HepG2 (cell line): ENCODE results near the gene ACSL5. TPM values are rescaled to one million over a fixed set of nuclear protein-coding genes. Genes with fewer than 3 reads are reported as not detected.

ENCODE experiments used
- AGO2 ChIP-seq: fragments of 200-400 bp; formaldehyde crosslinking; optimal IDR thresholded peaks from 2 replicates; pipeline ENCODE3; 2017; ENCODE audit warnings: mild to moderate bottlenecking, low read depth, low read length, moderate library complexity
- CBX5 ChIP-seq: sonication (generic); formaldehyde crosslinking; IDR thresholded peaks from 2 replicates; pipeline ENCODE4 v1.4.0; 2020; ENCODE audit warnings: missing genetic modification reagents, borderline replicate concordance
- IRX3 ChIP-seq: sonication (generic); formaldehyde crosslinking; IDR thresholded peaks from 2 replicates; pipeline ENCODE4 v1.8.1; 2023; ENCODE audit warnings: mild to moderate bottlenecking, low read depth, missing genetic modification reagents, borderline replicate concordance
- ISX ChIP-seq: sonication (generic); formaldehyde crosslinking; conservative IDR thresholded peaks from 2 replicates; pipeline ENCODE4 v1.5.0; 2020; ENCODE audit warnings: missing genetic modification reagents
- MED1 ChIP-seq: sonication (generic); formaldehyde crosslinking; IDR thresholded peaks from 2 replicates; pipeline ENCODE4 v1.4.0; 2020; ENCODE audit warnings: missing genetic modification reagents
- NFE2L1 ChIP-seq: sonication (generic); formaldehyde crosslinking; IDR thresholded peaks from 2 replicates; pipeline ENCODE4 v1.4.0; 2020; ENCODE audit warnings: missing genetic modification reagents, mild to moderate bottlenecking, borderline replicate concordance
- SNAPC2 ChIP-seq: sonication (generic); formaldehyde crosslinking; IDR thresholded peaks from 2 replicates; pipeline ENCODE4 v1.8.1; 2022; ENCODE audit warnings: mild to moderate bottlenecking, missing genetic modification reagents
- SUZ12 ChIP-seq: fragments of 150-350 bp; IDR thresholded peaks from 2 replicates; pipeline ENCODE4 v1.6.1; 2014; ENCODE audit warnings: low read depth, low read length
- TCF7L2 ChIP-seq: IDR thresholded peaks from 2 replicates; pipeline ENCODE4 v1.6.1; 2011; ENCODE audit warnings: mild to moderate bottlenecking, low read depth, low read length, moderate library complexity
- ZNF274 ChIP-seq: sonication (generic); formaldehyde crosslinking; IDR thresholded peaks from 2 replicates; pipeline ENCODE4 v1.5.1; 2020; ENCODE audit warnings: mild to moderate bottlenecking, missing genetic modification reagents
- ZNF510 ChIP-seq: sonication (generic); formaldehyde crosslinking; IDR thresholded peaks from 2 replicates; pipeline ENCODE4 v1.4.0; 2020; ENCODE audit warnings: low read depth, mild to moderate bottlenecking, missing genetic modification reagents
- ZNF574 ChIP-seq: sonication (generic); formaldehyde crosslinking; IDR thresholded peaks from 2 replicates; pipeline ENCODE4 v1.4.0; 2020; ENCODE audit warnings: missing genetic modification reagents
- ZNF670 ChIP-seq: sonication (generic); formaldehyde crosslinking; IDR thresholded peaks from 2 replicates; pipeline ENCODE4 v1.8.0; 2022; ENCODE audit warnings: mild to moderate bottlenecking, missing genetic modification reagents, borderline replicate concordance
- ZNF747 ChIP-seq: sonication (generic); formaldehyde crosslinking; IDR thresholded peaks from 2 replicates; pipeline ENCODE4 v1.8.1; 2023; ENCODE audit warnings: missing genetic modification reagents, mild to moderate bottlenecking, borderline replicate concordance
- ZNF879 ChIP-seq: sonication (generic); formaldehyde crosslinking; IDR thresholded peaks from 2 replicates; pipeline ENCODE4 v1.8.1; 2023; ENCODE audit warnings: missing genetic modification reagents
- ZSCAN22 ChIP-seq: sonication (generic); formaldehyde crosslinking; IDR thresholded peaks from 2 replicates; pipeline ENCODE4 v1.4.0; 2020; ENCODE audit warnings: mild to moderate bottlenecking, missing genetic modification reagents
- ZSCAN25 ChIP-seq: sonication (generic); formaldehyde crosslinking; IDR thresholded peaks from 2 replicates; pipeline ENCODE4 v1.8.0; 2022; ENCODE audit warnings: mild to moderate bottlenecking, missing genetic modification reagents
- polyA plus RNA-seq, 8 experiments: library from polyadenylated mRNA; depleted of rRNA in 3 of 8; stranded (reverse) in 7 of 8; unstranded in 1 of 8; fragments of >200 nt; fragmentation: Illumina TruSeq in 4 of 8; extraction: Trizol in 4 of 8; gene quantifications; 2 replicates each; pipeline versions ENCODE4 v1.2.1 to v1.2.3, GENCODE V29; 2011 to 2016; ENCODE audit warnings: low read depth in 4 of 8, missing spikeins in 1 of 8, mixed read lengths in 1 of 8; ENCODE audit not compliant: insufficient read depth in 1 of 8
- total RNA-seq, 5 experiments: library from RNA; depleted of rRNA; stranded (reverse); fragments of >200 nt; fragmentation: Illumina TruSeq; extraction: Trizol; gene quantifications; 2 replicates each; pipeline ENCODE4 v1.2.3, GENCODE V29; 2016; ENCODE audit warnings: low read depth in 1 of 5
- TF ChIP-seq, protein P1 (sequence below), 2 experiments: fragments of 450-650 bp in 1 of 2; sonication (generic) in 1 of 2; formaldehyde crosslinking in 1 of 2; IDR thresholded peaks; 2 replicates each; pipeline versions ENCODE4 v1.6.1 to v1.8.0; 2016 to 2022; ENCODE audit warnings: antibody characterized with exemption in 1 of 2, mild to moderate bottlenecking in 1 of 2, missing genetic modification reagents in 1 of 2
- TF ChIP-seq, protein P2 (sequence below): IDR thresholded peaks from 2 replicates; pipeline ENCODE4 v1.6.1; 2016

ACSL5 gene
- total and polyA plus RNA-seq, 2 of the 13 experiments (the other 11 are each of a cell fraction or from before 2014, with no cell fraction given): 56.4 to 82.5 TPM

GRCh38 chr10:112365014-112365432 is 8.9 kb upstream of the ACSL5 start (continued):
- TF ChIP-seq, protein P1, sequence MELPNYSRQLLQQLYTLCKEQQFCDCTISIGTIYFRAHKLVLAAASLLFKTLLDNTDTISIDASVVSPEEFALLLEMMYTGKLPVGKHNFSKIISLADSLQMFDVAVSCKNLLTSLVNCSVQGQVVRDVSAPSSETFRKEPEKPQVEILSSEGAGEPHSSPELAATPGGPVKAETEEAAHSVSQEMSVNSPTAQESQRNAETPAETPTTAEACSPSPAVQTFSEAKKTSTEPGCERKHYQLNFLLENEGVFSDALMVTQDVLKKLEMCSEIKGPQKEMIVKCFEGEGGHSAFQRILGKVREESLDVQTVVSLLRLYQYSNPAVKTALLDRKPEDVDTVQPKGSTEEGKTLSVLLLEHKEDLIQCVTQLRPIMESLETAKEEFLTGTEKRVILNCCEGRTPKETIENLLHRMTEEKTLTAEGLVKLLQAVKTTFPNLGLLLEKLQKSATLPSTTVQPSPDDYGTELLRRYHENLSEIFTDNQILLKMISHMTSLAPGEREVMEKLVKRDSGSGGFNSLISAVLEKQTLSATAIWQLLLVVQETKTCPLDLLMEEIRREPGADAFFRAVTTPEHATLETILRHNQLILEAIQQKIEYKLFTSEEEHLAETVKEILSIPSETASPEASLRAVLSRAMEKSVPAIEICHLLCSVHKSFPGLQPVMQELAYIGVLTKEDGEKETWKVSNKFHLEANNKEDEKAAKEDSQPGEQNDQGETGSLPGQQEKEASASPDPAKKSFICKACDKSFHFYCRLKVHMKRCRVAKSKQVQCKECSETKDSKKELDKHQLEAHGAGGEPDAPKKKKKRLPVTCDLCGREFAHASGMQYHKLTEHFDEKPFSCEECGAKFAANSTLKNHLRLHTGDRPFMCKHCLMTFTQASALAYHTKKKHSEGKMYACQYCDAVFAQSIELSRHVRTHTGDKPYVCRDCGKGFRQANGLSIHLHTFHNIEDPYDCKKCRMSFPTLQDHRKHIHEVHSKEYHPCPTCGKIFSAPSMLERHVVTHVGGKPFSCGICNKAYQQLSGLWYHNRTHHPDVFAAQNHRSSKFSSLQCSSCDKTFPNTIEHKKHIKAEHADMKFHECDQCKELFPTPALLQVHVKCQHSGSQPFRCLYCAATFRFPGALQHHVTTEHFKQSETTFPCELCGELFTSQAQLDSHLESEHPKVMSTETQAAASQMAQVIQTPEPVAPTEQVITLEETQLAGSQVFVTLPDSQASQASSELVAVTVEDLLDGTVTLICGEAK (IDR thresholded peaks at IDR 0.05): no peak
- TF ChIP-seq, protein P1 (CRISPR knock-in tag; IDR thresholded peaks at IDR 0.05): no peak
- TF ChIP-seq ZSCAN22 (CRISPR knock-in tag) (no peak), ZNF274 (CRISPR knock-in tag) (no peak), ZNF510 (CRISPR knock-in tag) (no peak), ZNF747 (no peak), ZNF574 (CRISPR knock-in tag) (no peak), NFE2L1 (no peak), SNAPC2 (no peak), SUZ12 (no peak), ISX (CRISPR knock-in tag) (no peak), CBX5 (CRISPR knock-in tag) (no peak), ZSCAN25 (CRISPR knock-in tag) (0 out of 2 replicates have a peak, but pooled peaks have one; percentile 33), MED1 (CRISPR knock-in tag) (peak; percentile 73), AGO2 (no peak), IRX3 (CRISPR knock-in tag) (no peak), TCF7L2 (no peak), ZNF879 (CRISPR knock-in tag) (no peak), ZNF670 (CRISPR knock-in tag) (no peak)
- TF ChIP-seq, protein P2, sequence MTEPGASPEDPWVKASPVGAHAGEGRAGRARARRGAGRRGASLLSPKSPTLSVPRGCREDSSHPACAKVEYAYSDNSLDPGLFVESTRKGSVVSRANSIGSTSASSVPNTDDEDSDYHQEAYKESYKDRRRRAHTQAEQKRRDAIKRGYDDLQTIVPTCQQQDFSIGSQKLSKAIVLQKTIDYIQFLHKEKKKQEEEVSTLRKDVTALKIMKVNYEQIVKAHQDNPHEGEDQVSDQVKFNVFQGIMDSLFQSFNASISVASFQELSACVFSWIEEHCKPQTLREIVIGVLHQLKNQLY: peak; percentile 70; the same call in 1 of the 2 replicates
